ENCODE measurements around the gene HIVEP3. TPM values are rescaled to one million over a fixed set of nuclear protein-coding genes. Genes with fewer than 3 reads are reported as not detected.

Gene HIVEP3
- total RNA-seq, 4 donors from 2014 or later: 3.2 to 11.0 (median 4.2) TPM

- peak overlapping the region in 3 of 4 donors; percentile 88 to 91 (median 88) for H3K27ac ChIP-seq
- no peaks in the 10 kb centered on the region for H3K9me3 ChIP-seq
- H3K36me3 ChIP-seq: no peaks in the 10 kb centered on the region
- 83 to 95% methylated on average over 6 to 7 of the region's 17 CpGs for WGBS, 2 donors
- no peak for TF ChIP-seq POLR2A (IDR thresholded peaks at IDR 0.05)
- no peak for TF ChIP-seq CTCF (IDR thresholded peaks at IDR 0.05)
- intact Hi-C loops (cut with DNase I): no loop called here
- no peak overlapping the region for H3K4me3 ChIP-seq
- H3K27me3 ChIP-seq: peaks cover 0 to 14% (median 0%) of the 10 kb centered on the region in 4 donors
- peaks cover 21 to 46% (median 34%) of the 10 kb centered on the region in 3 donors for H3K4me1 ChIP-seq
- no peak for DNase-seq
These were observed 424.1 kb downstream of the HIVEP3 start for GRCh38 chr1:41494351-41495209.

GRCh38 chr1:41493626-41494350 lies 424.9 kb downstream of the HIVEP3 start:
- TF ChIP-seq CTCF (IDR thresholded peaks at IDR 0.05) (no peak), POLR2A (IDR thresholded peaks at IDR 0.05) (no peak)
- intact Hi-C loops (cut with DNase I): no loop called here
- H3K27me3 ChIP-seq: peaks cover 0 to 19% (median 0%) of the 10 kb centered on the region in 4 donors
- H3K36me3 ChIP-seq: no peaks in the 10 kb centered on the region
- DNase-seq: no peak
- no peak overlapping the region for H3K4me3 ChIP-seq
- peaks cover 13 to 38% (median 26%) of the 10 kb centered on the region in 3 donors for H3K4me1 ChIP-seq
- no peaks in the 10 kb centered on the region for H3K9me3 ChIP-seq
- WGBS, 2 donors: no CpG with 5 or more reads among the region's 9 CpGs
- no peak overlapping the region for H3K27ac ChIP-seq

- DNase-seq: no peak
- intact Hi-C loops (cut with DNase I): no loop called here
- H3K9me3 ChIP-seq: no peaks in the 10 kb centered on the region
- H3K4me1 ChIP-seq: peaks cover 7 to 32% (median 19%) of the 10 kb centered on the region in 3 donors
- TF ChIP-seq CTCF (IDR thresholded peaks at IDR 0.05): no peak
- no peak for TF ChIP-seq POLR2A (IDR thresholded peaks at IDR 0.05)
- H3K4me3 ChIP-seq: no peak overlapping the region
- H3K27me3 ChIP-seq: peaks cover 0 to 26% (median 0%) of the 10 kb centered on the region in 4 donors
- no peaks in the 10 kb centered on the region for H3K36me3 ChIP-seq
- no CpG with 5 or more reads among the region's 5 CpGs for WGBS, 2 donors
- no peak overlapping the region for H3K27ac ChIP-seq
These were observed 425.6 kb downstream of the HIVEP3 start for GRCh38 chr1:41493117-41493536.

- H3K4me3 ChIP-seq: no peak overlapping the region
- H3K27ac ChIP-seq: no peak overlapping the region
- DNase-seq: no peak
- intact Hi-C loops (cut with DNase I): no loop called here
- 67 to 69% methylated on average over 5 to 6 of the region's 7 CpGs for WGBS, 2 donors
- peaks cover 6 to 25% (median 16%) of the 10 kb centered on the region in 3 donors for H3K4me1 ChIP-seq
- no peaks in the 10 kb centered on the region for H3K9me3 ChIP-seq
- H3K27me3 ChIP-seq: peaks cover 0 to 33% (median 0%) of the 10 kb centered on the region in 4 donors
- H3K36me3 ChIP-seq: no peaks in the 10 kb centered on the region
- TF ChIP-seq CTCF (IDR thresholded peaks at IDR 0.05): peak in 5 of 6 experiments; percentile 32 to 67 (median 46)
- TF ChIP-seq POLR2A (IDR thresholded peaks at IDR 0.05): no peak
These were observed 426.3 kb downstream of the HIVEP3 start for GRCh38 chr1:41492341-41492848.

All from esophagus squamous epithelium (tissue), 5 donors.